Measurements from ENCODE around the gene DPYD.

Gene DPYD

GRCh38 chr1:97623220-97623619, 297.6 kb downstream of the DPYD start:
- TF ChIP-seq CTCF (IDR thresholded peaks at IDR 0.05; ENCODE audit: borderline replicate concordance, control extremely low read depth, extremely low read depth, insufficient read depth, missing control alignments) = no peak
- no peak for DNase-seq (ENCODE audit: low spot score)
- in situ Hi-C loops (cut with MboI; ENCODE audit: low sequenced_read_pairs, unreplicated experiment) = no loop called here

GRCh38 chr1:97621955-97622354, 298.9 kb downstream of the DPYD start:
- no peak for DNase-seq (ENCODE audit: low spot score)
- in situ Hi-C loops (cut with MboI; ENCODE audit: low sequenced_read_pairs, unreplicated experiment) = no loop called here
- no peak for TF ChIP-seq CTCF (IDR thresholded peaks at IDR 0.05; ENCODE audit: borderline replicate concordance, control extremely low read depth, extremely low read depth, insufficient read depth, missing control alignments)

- no peak for TF ChIP-seq CTCF (IDR thresholded peaks at IDR 0.05; ENCODE audit: borderline replicate concordance, control extremely low read depth, extremely low read depth, insufficient read depth, missing control alignments)
- no peak for DNase-seq (ENCODE audit: low spot score)
Observed at GRCh38 chr1:97619706-97620105, 301.1 kb downstream of the DPYD start.

GRCh38 chr1:97610748-97611147, 310.1 kb downstream of the DPYD start:
- in situ Hi-C loops (cut with MboI; ENCODE audit: low sequenced_read_pairs, unreplicated experiment) = no loop called here
- DNase-seq (ENCODE audit: low spot score) = no peak
- no peak for TF ChIP-seq CTCF (IDR thresholded peaks at IDR 0.05; ENCODE audit: borderline replicate concordance, control extremely low read depth, extremely low read depth, insufficient read depth, missing control alignments)

More at GRCh38 chr1:97619706-97620105, 301.1 kb downstream of the DPYD start:
- in situ Hi-C loops (cut with MboI; ENCODE audit: low sequenced_read_pairs, unreplicated experiment) = no loop called here

- in situ Hi-C loops (cut with MboI; ENCODE audit: low sequenced_read_pairs, unreplicated experiment) = no loop called here
- TF ChIP-seq CTCF (IDR thresholded peaks at IDR 0.05; ENCODE audit: borderline replicate concordance, control extremely low read depth, extremely low read depth, insufficient read depth, missing control alignments) = no peak
- no peak for DNase-seq (ENCODE audit: low spot score)
Observed at GRCh38 chr1:97610102-97610501, 310.7 kb downstream of the DPYD start.

GRCh38 chr1:97608272-97608671, 312.6 kb downstream of the DPYD start:
- TF ChIP-seq CTCF (IDR thresholded peaks at IDR 0.05; ENCODE audit: borderline replicate concordance, control extremely low read depth, extremely low read depth, insufficient read depth, missing control alignments) = peak; percentile 3
- no peak for DNase-seq (ENCODE audit: low spot score)
- in situ Hi-C loops (cut with MboI; ENCODE audit: low sequenced_read_pairs, unreplicated experiment) = no loop called here

- no peak for DNase-seq (ENCODE audit: low spot score)
- TF ChIP-seq CTCF (IDR thresholded peaks at IDR 0.05; ENCODE audit: borderline replicate concordance, control extremely low read depth, extremely low read depth, insufficient read depth, missing control alignments) = no peak
- in situ Hi-C loops (cut with MboI; ENCODE audit: low sequenced_read_pairs, unreplicated experiment) = no loop called here
Observed at GRCh38 chr1:97603776-97604175, 317.1 kb downstream of the DPYD start.
